Measurements from ENCODE around the gene FRYL.

GRCh38 chr4:48557478-48557877, 222.6 kb downstream of the FRYL start:
- TF ChIP-seq EZH2 (IDR thresholded peaks at IDR 0.05) (no peak), POLR2AphosphoS5 (IDR thresholded peaks at IDR 0.05; ENCODE audit: borderline replicate concordance, low read depth, low read length) (no peak), FOXP2 (optimal IDR thresholded peaks at IDR 0.05; ENCODE audit: control extremely low read depth, extremely low read length, insufficient read depth) (no peak)

Measured in SK-N-MC (cell line).